GM10248 (cell line): ENCODE measurements around the gene LDAH.

Experiments
- CTCF ChIA-PET: fragments of 300-600 bp; sonication (Branson Sonifier 250); formaldehyde crosslinking; extraction: SDS; loops from one replicate; lab custom pipeline; 2021; ENCODE audit warnings: antibody characterized with exemption; lab: Yijun Ruan, JAX
- POLR2A ChIA-PET: fragments of 350-650 bp; sonication (Branson Sonifier 250); formaldehyde crosslinking; extraction: SDS; loops from one replicate; lab custom pipeline; 2020; ENCODE audit warnings: antibody characterized with exemption; lab: Yijun Ruan, JAX
- DNase-seq: peaks from one replicate; pipeline ENCODE4 v3.0.0; 2012; ENCODE audit errors: extremely low spot score
- CTCF ChIP-seq: IDR thresholded peaks from 2 replicates; pipeline ENCODE4 v1.5.1; 2012; ENCODE audit warnings: mild to moderate bottlenecking, low read depth; ENCODE audit errors: extremely low read depth, missing control alignments, control extremely low read depth

The LDAH gene

DNA sequence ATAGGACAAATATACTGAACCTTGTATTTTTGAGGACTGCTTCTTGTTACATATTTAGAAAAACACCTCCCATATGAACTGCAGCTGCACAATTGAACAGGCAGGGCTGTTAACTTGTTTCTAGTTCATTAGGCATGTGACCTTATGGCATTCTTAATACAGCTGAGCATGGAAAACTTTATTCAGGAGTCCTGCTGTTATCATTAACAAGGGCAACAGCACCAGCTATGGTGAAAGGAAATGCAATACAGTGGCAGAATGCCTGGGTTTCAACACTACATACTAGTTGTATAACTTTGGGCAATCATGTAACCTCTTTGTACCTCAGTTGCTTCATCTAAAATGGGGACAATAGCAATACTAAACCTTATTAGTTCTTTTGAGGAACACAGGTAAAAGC lies 84.1 kb downstream of the LDAH start:
- ChIA-PET POLR2A (no interaction called here), CTCF (no interaction called here)
- TF ChIP-seq CTCF: no peak
- DNase-seq: no peak

DNA sequence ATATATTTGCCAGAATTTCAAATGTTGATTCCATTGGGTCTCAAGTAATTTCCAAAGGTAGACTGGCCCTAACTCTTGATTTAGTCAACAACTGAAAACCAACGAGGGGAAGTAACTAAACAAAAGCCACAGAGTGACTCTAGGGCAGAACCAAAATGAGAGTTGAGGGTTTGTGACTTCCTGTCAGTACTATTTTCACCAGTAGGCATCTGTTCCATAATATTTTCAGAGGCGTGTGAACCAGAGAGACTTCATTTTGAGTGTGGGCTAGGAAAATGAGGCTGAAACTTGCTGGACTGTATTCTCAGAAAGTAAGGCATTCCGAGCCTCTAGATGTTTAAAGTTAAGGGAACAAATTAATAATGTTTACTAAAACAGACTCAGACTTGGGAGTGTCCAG lies 85.4 kb downstream of the LDAH start:
- CTCF ChIA-PET: no interaction called here

GRCh38 chr2:20728114-20728758 lies 94.7 kb downstream of the LDAH start:
- POLR2A ChIA-PET: interaction anchor here (0.7 kb wide), 1 partner anchor 614 kb away, joined by 3 read pairs; no protein-coding TSS in a partner anchor
- no peak for DNase-seq
- CTCF ChIA-PET: interaction anchor here (1.0 to 1.7 kb wide), 5 partner anchors 11 to 70 kb away, joined by 3 to 6 read pairs (median 4); no protein-coding TSS in a partner anchor
- no peak for TF ChIP-seq CTCF

More for the DNA sequence above, 85.4 kb downstream of the LDAH start:
- POLR2A ChIA-PET: no interaction called here
- DNase-seq: peak; percentile 28
- TF ChIP-seq CTCF: no peak

- POLR2A ChIA-PET: no interaction called here
- TF ChIP-seq CTCF: no peak
- DNase-seq: no peak
- CTCF ChIA-PET: interaction anchor here (1.0 to 1.7 kb wide), 5 partner anchors 10 to 71 kb away, joined by 3 read pairs; no protein-coding TSS in a partner anchor
Observed at GRCh38 chr2:20726913-20727312, 96.0 kb downstream of the LDAH start.

- ChIA-PET CTCF (interaction anchor here (1.2 kb wide), 1 partner anchor 49 kb away, joined by 3 read pairs; no protein-coding TSS in a partner anchor), POLR2A (no interaction called here)
- no peak for TF ChIP-seq CTCF
- DNase-seq: no peak
Observed at GRCh38 chr2:20725782-20726181, 97.1 kb downstream of the LDAH start.

DNA sequence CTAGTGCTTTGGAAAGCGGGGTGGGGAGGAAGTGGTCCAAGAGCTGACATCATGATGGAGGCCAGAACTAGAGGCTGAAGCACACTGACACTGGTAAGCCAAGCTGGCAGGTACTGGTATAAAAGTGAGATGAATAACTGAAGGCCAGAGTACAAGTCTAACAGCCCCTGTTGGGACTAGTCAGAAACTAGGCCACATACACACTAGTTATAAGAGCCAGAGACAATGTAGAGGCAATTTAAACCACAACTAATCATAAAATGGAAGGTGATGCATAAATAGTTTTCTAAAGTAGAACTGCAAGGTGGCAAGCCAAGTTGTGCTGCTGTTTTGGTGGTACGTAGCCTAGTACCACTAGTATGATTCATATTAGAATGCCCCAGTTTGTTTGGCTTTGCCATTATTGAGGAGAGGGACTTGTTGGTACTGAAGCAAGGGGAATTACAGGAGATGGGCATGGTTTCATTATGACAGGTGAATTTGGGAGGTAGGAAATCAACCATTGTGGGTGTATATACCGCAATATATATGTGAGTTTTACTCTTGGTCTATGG lies 98.3 kb downstream of the LDAH start:
- POLR2A ChIA-PET: no interaction called here
- no peak for TF ChIP-seq CTCF
- DNase-seq: no peak
- CTCF ChIA-PET: no interaction called here
